ENCODE measurements around the gene KRT1.

KRT1 gene

GRCh38 chr12:52691076-52691840 lies 11.1 kb upstream of the KRT1 start (continued):
- TF ChIP-seq TSHZ1 (tag by site-specific recombination; IDR thresholded peaks at IDR 0.05; ENCODE audit: borderline replicate concordance) (no peak), GLI4 (tag by site-specific recombination; IDR thresholded peaks at IDR 0.05) (no peak), ZNF423 (tag by site-specific recombination; IDR thresholded peaks at IDR 0.05) (no peak), HIC1 (tag by site-specific recombination; IDR thresholded peaks at IDR 0.05) (no peak), ZBTB21 (tag by site-specific recombination; IDR thresholded peaks at IDR 0.05) (no peak), ZNF518A (tag by site-specific recombination; conservative IDR thresholded peaks at IDR 0.05; ENCODE audit: low read depth) (no peak), ZNF692 (tag by site-specific recombination; IDR thresholded peaks at IDR 0.05) (no peak), ATF2 (tag by site-specific recombination; IDR thresholded peaks at IDR 0.05; ENCODE audit: low read depth) (no peak), EGR2 (tag by site-specific recombination; IDR thresholded peaks at IDR 0.05; ENCODE audit: low read depth) (peak; percentile 92), ZNF239 (tag by site-specific recombination; IDR thresholded peaks at IDR 0.05) (no peak), ELK4 (IDR thresholded peaks at IDR 0.05; ENCODE audit: borderline replicate concordance, low read depth, low read length) (no peak), ZNF266 (tag by site-specific recombination; IDR thresholded peaks at IDR 0.05; ENCODE audit: low read depth) (no peak), SP2 (tag by site-specific recombination; IDR thresholded peaks at IDR 0.05) (peak; percentile 52), ZNF121 (tag by site-specific recombination; IDR thresholded peaks at IDR 0.05) (no peak), ZNF221 (tag by site-specific recombination; IDR thresholded peaks at IDR 0.05; ENCODE audit: borderline replicate concordance) (no peak), ZNF626 (tag by site-specific recombination; IDR thresholded peaks at IDR 0.05) (no peak), ZNF184 (tag by site-specific recombination; IDR thresholded peaks at IDR 0.05) (no peak), ZNF114 (tag by site-specific recombination; IDR thresholded peaks at IDR 0.05) (no peak), MYNN (tag by site-specific recombination; IDR thresholded peaks at IDR 0.05; ENCODE audit: borderline replicate concordance) (0 out of 2 replicates have a peak, but pooled peaks have one; percentile 22), ZNF747 (tag by site-specific recombination; IDR thresholded peaks at IDR 0.05) (no peak), ZFP69B (tag by site-specific recombination; IDR thresholded peaks at IDR 0.05) (no peak), ZNF449 (tag by site-specific recombination; IDR thresholded peaks at IDR 0.05) (no peak)
